Heart left ventricle (tissue), 13 donors: Measurements from ENCODE around the gene FBN1.

Source experiments
- POLR2A ChIP-seq, 2 donors: fragments of 450-650 bp; IDR thresholded peaks; one replicate each; pipeline ENCODE4 v1.6.1; 2017; ENCODE audit warnings: antibody characterized with exemption in 2 of 2, mild to moderate bottlenecking in 2 of 2, moderate library complexity in 2 of 2
- TF ChIP-seq, protein P1 (sequence below), 12 donors: fragments of 200-600 bp; sonication (generic) in 4 of 12; IDR thresholded peaks; one replicate each; pipeline versions ENCODE4 v1.5.0 to v1.8.0; 2018 to 2022; ENCODE audit warnings: antibody characterized with exemption in 12 of 12, mild to moderate bottlenecking in 5 of 12
- donor health status: ischemic (EF 13 %, LVEDD 7.1; RV severe dilation, severe dysfunction).
- donor health status: DM: no; HTN: yes; CAD: no.
- donor health status: DM: no; HTN: no; CAD: no.
- donor health status: ischemic (EF 25% LVEDD 6.9; RV normal size, moderate dysfunction).
- donor health status: ischemic (EF 25% LVEDD 5.7; RV mildly dilated, moderate dysfunction).
- donor health status: ischemic (EF 35%, LVEDD 5.7; RV mildly dilated, moderate dysfunction).
- donor health status: nonischemic (EF 11% LVEDD 7.7; RV severe dilation, severe dysfunction).
- donor health status: DM: yes; HTN: yes; CAD: no.
- donor health status: PGD.
- donor health status: ischemic (EF 29% LVEDD 5.4; RV normal size, mild dysfunction).
- donor health status: nonischemic (EF 23%, LVEDD 6.1; RV moderate dilation, normal function).

DNA sequence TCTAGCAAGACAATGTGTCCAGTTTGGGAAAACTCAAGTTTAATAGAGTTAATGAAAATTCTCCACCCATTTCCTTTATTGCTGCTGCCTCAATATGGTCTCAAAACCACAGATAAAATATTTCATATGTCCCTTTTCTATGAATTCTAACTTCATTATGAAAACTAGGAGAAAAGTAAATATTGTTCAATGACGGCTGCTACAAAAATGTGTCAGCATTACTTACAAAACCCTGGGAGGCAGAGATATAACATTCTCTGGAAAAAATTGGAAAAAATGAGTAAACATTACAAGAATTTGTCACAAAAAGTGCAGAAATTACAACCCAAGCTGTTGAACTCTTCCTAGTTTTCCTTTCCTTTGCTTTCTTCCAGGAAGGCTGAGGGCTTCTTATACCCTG is 22.2 kb upstream of the FBN1 start:
- TF ChIP-seq, protein P1, sequence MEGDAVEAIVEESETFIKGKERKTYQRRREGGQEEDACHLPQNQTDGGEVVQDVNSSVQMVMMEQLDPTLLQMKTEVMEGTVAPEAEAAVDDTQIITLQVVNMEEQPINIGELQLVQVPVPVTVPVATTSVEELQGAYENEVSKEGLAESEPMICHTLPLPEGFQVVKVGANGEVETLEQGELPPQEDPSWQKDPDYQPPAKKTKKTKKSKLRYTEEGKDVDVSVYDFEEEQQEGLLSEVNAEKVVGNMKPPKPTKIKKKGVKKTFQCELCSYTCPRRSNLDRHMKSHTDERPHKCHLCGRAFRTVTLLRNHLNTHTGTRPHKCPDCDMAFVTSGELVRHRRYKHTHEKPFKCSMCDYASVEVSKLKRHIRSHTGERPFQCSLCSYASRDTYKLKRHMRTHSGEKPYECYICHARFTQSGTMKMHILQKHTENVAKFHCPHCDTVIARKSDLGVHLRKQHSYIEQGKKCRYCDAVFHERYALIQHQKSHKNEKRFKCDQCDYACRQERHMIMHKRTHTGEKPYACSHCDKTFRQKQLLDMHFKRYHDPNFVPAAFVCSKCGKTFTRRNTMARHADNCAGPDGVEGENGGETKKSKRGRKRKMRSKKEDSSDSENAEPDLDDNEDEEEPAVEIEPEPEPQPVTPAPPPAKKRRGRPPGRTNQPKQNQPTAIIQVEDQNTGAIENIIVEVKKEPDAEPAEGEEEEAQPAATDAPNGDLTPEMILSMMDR (IDR thresholded peaks at IDR 0.05): no peak
- TF ChIP-seq POLR2A (IDR thresholded peaks at IDR 0.05): no peak
